Neutrophil (primary cell): ENCODE results near the gene TP73.

Experiments
- H3K27ac ChIP-seq: fragments of 200-600 bp; sonication (generic); 2 replicates; pipeline ENCODE4 v1.5.1; 2016; ENCODE audit warnings: mild to moderate bottlenecking, moderate library complexity
- H3K27me3 ChIP-seq: fragments of 200-600 bp; sonication (generic); 2 replicates; pipeline ENCODE4 v1.6.0; 2016; ENCODE audit warnings: mild to moderate bottlenecking
- H3K36me3 ChIP-seq: fragments of 200-600 bp; sonication (generic); 2 replicates; pipeline ENCODE4 v1.5.1; 2017
- H3K4me1 ChIP-seq, 2 experiments: fragments of 200-600 bp in 1 of 2; sonication (generic) in 1 of 2; 1 replicate in 1 of 2; 2 replicates in 1 of 2; pipeline versions ENCODE4 v1.5.1 to v1.6.1; 2013 to 2016; ENCODE audit warnings: low read depth in 1 of 2, low read length in 1 of 2, mild to moderate bottlenecking in 1 of 2, moderate library complexity in 1 of 2; ENCODE audit not compliant: control insufficient read depth in 1 of 2, insufficient read depth in 1 of 2
- H3K4me3 ChIP-seq, 2 experiments: fragments of 200-600 bp in 1 of 2; sonication (generic) in 1 of 2; 1 replicate in 1 of 2; 2 replicates in 1 of 2; pipeline ENCODE4 v1.5.1; 2013 to 2016; ENCODE audit warnings: low read depth in 1 of 2, low read length in 1 of 2, mild to moderate bottlenecking in 1 of 2, moderate library complexity in 1 of 2
- H3K9me3 ChIP-seq: fragments of 200-600 bp; sonication (generic); 2 replicates; pipeline ENCODE4 v1.5.1; 2016
- CTCF ChIP-seq: fragments of 200-600 bp; sonication (generic); IDR thresholded peaks from 2 replicates; pipeline ENCODE4 v1.5.1; 2016; ENCODE audit warnings: antibody characterized with exemption

TP73 gene

GRCh38 chr1:3636080-3636479 is 16.2 kb upstream of the TP73 start:
- no peak overlapping the region for H3K4me3 ChIP-seq

GRCh38 chr1:3636531-3636930 is 15.8 kb upstream of the TP73 start:
- Histone ChIP-seq H3K27ac (no peak overlapping the region), H3K4me3 (no peak overlapping the region), H3K4me1 (no peaks in the 10 kb centered on the region), H3K9me3 (no peaks in the 10 kb centered on the region), H3K36me3 (peaks cover 100% of the 10 kb centered on the region), H3K27me3 (no peaks in the 10 kb centered on the region)
- no peak for TF ChIP-seq CTCF

More at GRCh38 chr1:3636080-3636479, 16.2 kb upstream of the TP73 start:
- Histone ChIP-seq H3K4me1 (no peaks in the 10 kb centered on the region), H3K27ac (no peak overlapping the region), H3K9me3 (no peaks in the 10 kb centered on the region), H3K27me3 (no peaks in the 10 kb centered on the region), H3K36me3 (peaks cover 100% of the 10 kb centered on the region)
- TF ChIP-seq CTCF: no peak

- Histone ChIP-seq H3K36me3 (peaks cover 99% of the 10 kb centered on the region), H3K9me3 (no peaks in the 10 kb centered on the region), H3K4me1 (no peaks in the 10 kb centered on the region), H3K4me3 (no peak overlapping the region), H3K27me3 (no peaks in the 10 kb centered on the region), H3K27ac (no peak overlapping the region)
- no peak for TF ChIP-seq CTCF
These were observed 14.3 kb upstream of the TP73 start for GRCh38 chr1:3638027-3638426.

- peaks cover 96% of the 10 kb centered on the region for H3K36me3 ChIP-seq
- H3K27ac ChIP-seq: no peak overlapping the region
- TF ChIP-seq CTCF: no peak
- no peaks in the 10 kb centered on the region for H3K4me1 ChIP-seq
- H3K27me3 ChIP-seq: no peaks in the 10 kb centered on the region
- H3K9me3 ChIP-seq: no peaks in the 10 kb centered on the region
- H3K4me3 ChIP-seq: no peak overlapping the region
These were observed 13.6 kb upstream of the TP73 start for GRCh38 chr1:3638676-3639075.

- Histone ChIP-seq H3K36me3 (peaks cover 92% of the 10 kb centered on the region), H3K27ac (no peak overlapping the region), H3K9me3 (no peaks in the 10 kb centered on the region), H3K4me3 (no peak overlapping the region), H3K27me3 (no peaks in the 10 kb centered on the region), H3K4me1 (no peaks in the 10 kb centered on the region)
- TF ChIP-seq CTCF: no peak
These were observed 12.9 kb upstream of the TP73 start for GRCh38 chr1:3639397-3639911.
